ENCODE results near the gene DDX39A.
"Not testable (repeated sequence)": the region's sequence is repeated elsewhere in the genome, so short reads cannot be mapped to it uniquely, and the experiment has no call there.

Gene DDX39A

GRCh38 chr19:14370169-14370939 is 48.8 kb downstream of the DDX39A start:
- Mint-ChIP-seq H3K4me1 (peaks cover 41% of the 10 kb centered on the region), H3K27me3 (no peaks in the 10 kb centered on the region), H3K9me3 (no peaks in the 10 kb centered on the region), H3K36me3 (ENCODE audit: insufficient read depth) (peaks cover 30% of the 10 kb centered on the region), H3K4me3 (peak overlapping the region; percentile 77), H3K27ac (ENCODE audit: low read depth) (peak overlapping the region; percentile 100)
- peak; percentile 52 for ATAC-seq (replicated peaks; ENCODE audit: extremely low read depth, poor library complexity, severe bottlenecking)
- peak in 1 of 2 donors; percentile 60 for DNase-seq (ENCODE audit: low spot score in 2 of 2)

- Mint-ChIP-seq H3K27ac (ENCODE audit: low read depth) (peak overlapping the region; percentile 100), H3K9me3 (no peaks in the 10 kb centered on the region), H3K4me1 (peaks cover 39% of the 10 kb centered on the region), H3K36me3 (ENCODE audit: insufficient read depth) (peaks cover 25% of the 10 kb centered on the region), H3K27me3 (no peaks in the 10 kb centered on the region), H3K4me3 (peak overlapping the region; percentile 77)
- ATAC-seq (replicated peaks; ENCODE audit: extremely low read depth, poor library complexity, severe bottlenecking) (peak; percentile 76), DNase-seq (ENCODE audit: low spot score in 2 of 2) (peak; percentile 72 to 90)
Observed at GRCh38 chr19:14369399-14370168, 49.6 kb downstream of the DDX39A start.

- H3K4me3 Mint-ChIP-seq = peak overlapping the region; percentile 26
- peak overlapping the region; percentile 100 for H3K27ac Mint-ChIP-seq (ENCODE audit: low read depth)
- peaks cover 49% of the 10 kb centered on the region for H3K4me1 Mint-ChIP-seq
- ATAC-seq (replicated peaks; ENCODE audit: extremely low read depth, poor library complexity, severe bottlenecking) = peak; percentile 5
- H3K36me3 Mint-ChIP-seq (ENCODE audit: insufficient read depth) = peaks cover 22% of the 10 kb centered on the region
- H3K9me3 Mint-ChIP-seq = no peaks in the 10 kb centered on the region
- no peaks in the 10 kb centered on the region for H3K27me3 Mint-ChIP-seq
- DNase-seq (ENCODE audit: low spot score in 2 of 2) = no peak
Observed at GRCh38 chr19:14368011-14368513, 51.1 kb downstream of the DDX39A start.

GRCh38 chr19:14367016-14367415 is 52.1 kb downstream of the DDX39A start:
- ATAC-seq (replicated peaks; ENCODE audit: extremely low read depth, poor library complexity, severe bottlenecking) (no peak), DNase-seq (ENCODE audit: low spot score in 2 of 2) (no peak)
- Mint-ChIP-seq H3K27me3 (no peaks in the 10 kb centered on the region), H3K4me3 (peak overlapping the region; percentile 68), H3K9me3 (no peaks in the 10 kb centered on the region), H3K36me3 (ENCODE audit: insufficient read depth) (peaks cover 23% of the 10 kb centered on the region), H3K4me1 (peaks cover 60% of the 10 kb centered on the region), H3K27ac (ENCODE audit: low read depth) (peak overlapping the region; percentile 100)

- Mint-ChIP-seq H3K27ac (ENCODE audit: low read depth) (peak overlapping the region; percentile 100), H3K27me3 (no peaks in the 10 kb centered on the region), H3K4me1 (peaks cover 62% of the 10 kb centered on the region), H3K9me3 (no peaks in the 10 kb centered on the region), H3K4me3 (peak overlapping the region; percentile 68), H3K36me3 (ENCODE audit: insufficient read depth) (peaks cover 26% of the 10 kb centered on the region)
- peak; percentile 81 to 89 for DNase-seq (ENCODE audit: low spot score in 2 of 2)
- ATAC-seq (replicated peaks; ENCODE audit: extremely low read depth, poor library complexity, severe bottlenecking) = peak; percentile 41
Observed at GRCh38 chr19:14366529-14366928, 52.6 kb downstream of the DDX39A start.

GRCh38 chr19:14364098-14364443 is 55.1 kb downstream of the DDX39A start:
- H3K27me3 Mint-ChIP-seq; DNase-seq (ENCODE audit: low spot score in 2 of 2); H3K9me3 Mint-ChIP-seq; ATAC-seq (replicated peaks; ENCODE audit: extremely low read depth, poor library complexity, severe bottlenecking): not testable (repeated sequence)
- peak overlapping the region; percentile 90 for H3K27ac Mint-ChIP-seq (ENCODE audit: low read depth)
- peaks cover 46% of the 10 kb centered on the region for H3K4me1 Mint-ChIP-seq
- peak overlapping the region; percentile 84 for H3K4me3 Mint-ChIP-seq
- H3K36me3 Mint-ChIP-seq (ENCODE audit: insufficient read depth) = peaks cover 11% of the 10 kb centered on the region

GRCh38 chr19:14363183-14364097 is 55.7 kb downstream of the DDX39A start:
- Mint-ChIP-seq H3K36me3 (ENCODE audit: insufficient read depth) (peaks cover 11% of the 10 kb centered on the region), H3K4me1 (peaks cover 45% of the 10 kb centered on the region), H3K27ac (ENCODE audit: low read depth) (peak overlapping the region; percentile 90), H3K4me3 (peak overlapping the region; percentile 84), H3K27me3 (no peaks in the 10 kb centered on the region), H3K9me3 (no peaks in the 10 kb centered on the region)
- no peak for ATAC-seq (replicated peaks; ENCODE audit: extremely low read depth, poor library complexity, severe bottlenecking)
- DNase-seq (ENCODE audit: low spot score in 2 of 2) = no peak

GRCh38 chr19:14361824-14362223 is 57.3 kb downstream of the DDX39A start:
- DNase-seq (ENCODE audit: low spot score in 2 of 2) (no peak), ATAC-seq (replicated peaks; ENCODE audit: extremely low read depth, poor library complexity, severe bottlenecking) (peak; percentile 50)
- Mint-ChIP-seq H3K9me3 (no peaks in the 10 kb centered on the region), H3K4me1 (peaks cover 36% of the 10 kb centered on the region), H3K27ac (ENCODE audit: low read depth) (peak overlapping the region; percentile 90), H3K4me3 (peak overlapping the region; percentile 84), H3K27me3 (no peaks in the 10 kb centered on the region), H3K36me3 (ENCODE audit: insufficient read depth) (peaks cover 7% of the 10 kb centered on the region)

All from central memory CD8-positive, alpha-beta T cell (primary cell).